AG09309 (cell line): ENCODE data around the gene CCDC74B.
"Not testable (repeated sequence)": the region's sequence is repeated elsewhere in the genome, so short reads cannot be mapped to it uniquely, and the experiment has no call there.

Experiments
- DNase-seq: peaks from one replicate; pipeline ENCODE4 v3.0.0-alpha.2; 2010; ENCODE audit warnings: low read depth
- H3K4me3 ChIP-seq: 2 replicates; pipeline ENCODE4 v1.5.1; 2011; ENCODE audit warnings: mild to moderate bottlenecking, low read depth, low read length, moderate library complexity; ENCODE audit not compliant: control insufficient read depth
- TF ChIP-seq, protein P1 (sequence below): IDR thresholded peaks from 2 replicates; pipeline ENCODE4 v1.5.1; 2011; ENCODE audit warnings: mild to moderate bottlenecking, low read depth, low read length, inconsistent platforms; ENCODE audit not compliant: insufficient read depth, control insufficient read depth; ENCODE audit errors: missing control alignments

CCDC74B gene

DNA sequence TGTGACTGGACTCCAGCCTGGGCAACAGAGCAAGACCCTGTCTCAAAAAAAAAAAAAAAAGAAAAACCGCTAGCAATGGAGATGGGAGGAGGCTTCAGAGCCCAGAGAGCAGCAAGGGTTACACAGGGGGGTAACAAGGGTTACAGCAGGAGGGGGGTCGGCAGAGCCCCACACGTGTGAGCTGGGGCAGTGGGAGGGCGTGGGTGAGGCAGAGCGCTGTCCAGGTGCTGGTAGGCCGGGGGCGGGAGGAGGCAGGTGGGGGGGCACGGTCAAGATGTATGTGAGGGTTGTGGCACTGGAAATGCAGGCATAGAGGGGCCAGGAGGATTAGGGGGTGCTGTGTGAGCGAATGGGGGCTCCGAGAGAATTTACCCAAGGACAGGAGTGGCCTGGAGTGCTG, 40.5 kb upstream of the CCDC74B start:
- no peak for DNase-seq
- H3K4me3 ChIP-seq, result no peak overlapping the region
- TF ChIP-seq, protein P1, sequence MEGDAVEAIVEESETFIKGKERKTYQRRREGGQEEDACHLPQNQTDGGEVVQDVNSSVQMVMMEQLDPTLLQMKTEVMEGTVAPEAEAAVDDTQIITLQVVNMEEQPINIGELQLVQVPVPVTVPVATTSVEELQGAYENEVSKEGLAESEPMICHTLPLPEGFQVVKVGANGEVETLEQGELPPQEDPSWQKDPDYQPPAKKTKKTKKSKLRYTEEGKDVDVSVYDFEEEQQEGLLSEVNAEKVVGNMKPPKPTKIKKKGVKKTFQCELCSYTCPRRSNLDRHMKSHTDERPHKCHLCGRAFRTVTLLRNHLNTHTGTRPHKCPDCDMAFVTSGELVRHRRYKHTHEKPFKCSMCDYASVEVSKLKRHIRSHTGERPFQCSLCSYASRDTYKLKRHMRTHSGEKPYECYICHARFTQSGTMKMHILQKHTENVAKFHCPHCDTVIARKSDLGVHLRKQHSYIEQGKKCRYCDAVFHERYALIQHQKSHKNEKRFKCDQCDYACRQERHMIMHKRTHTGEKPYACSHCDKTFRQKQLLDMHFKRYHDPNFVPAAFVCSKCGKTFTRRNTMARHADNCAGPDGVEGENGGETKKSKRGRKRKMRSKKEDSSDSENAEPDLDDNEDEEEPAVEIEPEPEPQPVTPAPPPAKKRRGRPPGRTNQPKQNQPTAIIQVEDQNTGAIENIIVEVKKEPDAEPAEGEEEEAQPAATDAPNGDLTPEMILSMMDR, result no peak

DNA sequence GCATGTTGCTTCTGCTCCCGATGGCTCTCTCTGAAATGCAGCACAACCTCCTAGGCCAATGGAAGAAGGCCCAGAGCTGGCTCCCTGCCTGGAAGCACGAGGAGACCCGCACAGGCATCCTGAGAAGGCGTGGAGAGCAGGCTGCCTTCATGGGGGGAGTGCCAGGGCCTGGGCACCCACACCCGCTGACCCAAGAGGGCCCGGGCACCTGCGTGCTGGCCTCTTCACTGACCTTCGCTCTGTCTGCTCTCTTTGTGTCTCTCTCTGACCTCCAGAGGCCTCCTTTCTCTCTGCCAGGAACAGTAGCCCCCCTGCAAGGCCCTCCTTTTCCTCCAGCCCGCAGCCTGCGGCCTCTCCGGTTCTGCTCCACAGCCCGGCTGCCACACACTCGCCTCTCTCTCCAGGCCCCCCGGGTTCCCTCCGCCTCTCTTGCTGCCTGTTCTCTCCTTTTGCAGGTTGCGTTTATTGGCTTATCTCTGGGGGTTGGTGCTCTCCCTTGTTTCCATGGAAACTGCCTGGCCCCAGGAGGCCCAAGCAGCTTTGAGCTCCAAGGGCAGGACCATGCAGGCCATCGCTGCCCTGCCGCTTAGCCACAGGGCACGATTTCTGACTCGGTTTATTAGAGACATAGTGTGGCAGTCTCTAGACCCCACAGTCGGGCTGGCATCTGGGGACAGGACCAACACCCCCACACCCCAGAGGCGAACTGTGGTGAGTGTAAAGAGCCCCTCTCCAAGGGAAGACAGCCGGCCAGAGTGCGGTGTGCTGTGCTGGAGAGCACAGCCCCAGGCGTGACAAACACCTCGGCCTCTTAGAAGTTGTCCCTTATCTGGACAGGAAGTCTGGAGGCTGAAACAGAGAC, 38.8 kb upstream of the CCDC74B start:
- DNase-seq, result no peak
- TF ChIP-seq, protein P1, result no peak
- H3K4me3 ChIP-seq, result peak overlapping the region; percentile 56

DNA sequence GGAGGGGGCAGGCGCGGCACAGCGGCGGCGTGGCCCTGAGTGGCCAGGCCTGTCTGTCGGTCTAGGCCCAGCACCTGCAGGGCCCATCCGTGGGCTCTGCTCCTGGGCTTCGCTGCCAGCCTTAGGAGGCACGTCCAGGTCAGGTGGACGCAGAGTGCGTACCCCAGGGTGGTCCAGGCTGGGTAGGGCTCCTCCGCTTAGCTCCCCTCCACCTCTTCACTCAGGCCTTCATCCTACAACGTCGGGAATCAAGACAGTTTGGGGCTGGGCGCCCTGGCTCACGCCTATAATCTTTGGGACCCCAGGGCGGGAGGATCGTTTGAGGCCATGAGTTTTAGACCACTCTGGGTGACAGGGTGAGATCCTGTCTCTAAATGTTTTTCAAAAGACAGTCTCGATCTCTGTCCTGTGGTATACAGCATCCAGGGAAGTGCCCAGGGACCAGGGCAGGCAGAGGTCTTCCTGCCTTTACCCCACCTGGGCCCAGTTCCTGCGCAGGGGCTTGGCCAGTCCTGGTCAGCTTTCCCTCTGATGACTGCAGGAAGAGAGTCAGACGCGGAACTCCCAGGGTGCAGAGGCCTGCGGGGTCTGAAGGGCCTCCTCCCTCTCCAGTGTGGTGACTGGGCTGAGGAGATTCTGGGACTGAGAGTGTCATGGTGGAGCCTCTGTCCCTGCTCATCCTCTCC, 38.1 kb upstream of the CCDC74B start:
- H3K4me3 ChIP-seq, result peak overlapping the region; percentile 56
- not testable (repeated sequence) for DNase-seq

DNA sequence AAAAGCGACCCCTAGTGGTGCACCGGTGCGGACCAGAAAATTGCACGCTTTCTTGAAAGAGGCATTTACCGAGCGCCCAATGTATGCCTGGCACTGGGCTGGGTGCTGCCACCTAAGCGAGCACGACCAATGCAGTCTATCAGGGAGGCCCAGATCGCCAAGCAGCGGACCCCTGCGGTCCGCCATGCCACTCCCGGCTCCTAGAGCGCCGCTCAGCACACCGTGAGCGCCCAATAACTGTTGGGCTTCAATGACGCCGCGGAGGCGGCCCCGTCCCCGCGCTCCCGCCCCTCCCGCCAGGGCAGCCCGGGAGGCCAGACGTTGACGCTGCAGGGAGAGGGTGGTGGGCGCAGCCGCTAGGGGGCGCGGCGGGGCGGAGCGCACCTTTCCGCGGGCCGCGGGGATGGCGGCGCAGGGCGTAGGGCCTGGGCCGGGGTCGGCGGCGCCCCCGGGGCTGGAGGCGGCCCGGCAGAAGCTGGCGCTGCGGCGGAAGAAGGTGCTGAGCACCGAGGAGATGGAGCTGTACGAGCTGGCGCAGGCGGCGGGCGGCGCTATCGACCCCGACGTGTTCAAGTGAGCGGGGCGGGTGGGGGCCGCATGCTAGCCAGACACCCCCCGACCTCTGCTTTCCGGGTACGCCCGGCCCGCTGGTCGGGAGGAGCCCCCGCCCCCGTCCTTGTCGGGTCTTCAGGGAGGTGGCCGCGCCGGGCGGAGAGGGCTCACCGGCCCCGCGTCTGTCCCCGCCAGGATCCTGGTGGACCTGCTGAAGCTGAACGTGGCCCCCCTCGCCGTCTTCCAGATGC, 37.2 kb upstream of the CCDC74B start, which contains the start of gene MZT2B:
Gene MZT2B (plus strand): TSS at position 383 of the 803 bp plus-strand sequence. CDS start 21 bp downstream, at position 404.
- peak within 1 kb of the TSS; percentile 99 for H3K4me3 ChIP-seq
- peak; percentile 25 for DNase-seq
- TF ChIP-seq, protein P1, result peak; percentile 59

DNA sequence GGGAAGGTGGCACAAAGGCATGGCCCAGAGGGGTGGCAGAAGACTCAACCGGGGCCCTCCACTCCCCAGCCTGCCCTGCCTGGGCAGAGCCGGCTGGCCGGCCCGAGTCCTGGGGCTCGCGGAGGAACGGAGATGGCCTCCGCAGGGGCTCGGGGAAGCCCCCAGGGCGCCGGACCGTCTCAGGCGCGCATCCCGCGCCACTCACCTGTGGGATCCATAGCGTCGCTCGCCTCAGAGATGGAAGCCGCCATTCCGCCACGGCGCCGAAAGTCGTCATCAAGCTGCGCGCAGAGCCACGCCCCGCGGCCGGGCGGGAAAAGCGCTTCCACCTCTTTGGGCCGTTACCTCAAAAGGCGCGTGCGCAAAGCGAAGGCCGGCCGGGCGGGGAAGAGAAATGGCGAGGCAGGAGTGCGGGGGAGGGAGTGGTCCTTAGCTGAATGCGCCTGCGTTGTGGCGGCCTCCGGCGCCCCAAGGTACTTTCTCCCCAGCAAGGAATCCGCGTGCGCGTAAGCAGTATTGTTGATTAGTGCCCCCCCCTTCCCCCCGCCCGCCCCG, 36.5 kb upstream of the CCDC74B start, which contains the start of gene SMPD4:
Gene SMPD4 (minus strand): TSS at position 278 of the 555 bp plus-strand sequence. CDS start 5,010 bp downstream, outside the sequence.
- DNase-seq, result peak; percentile 67
- TF ChIP-seq, protein P1, result no peak
- peak within 1 kb of the TSS; percentile 99 for H3K4me3 ChIP-seq

DNA sequence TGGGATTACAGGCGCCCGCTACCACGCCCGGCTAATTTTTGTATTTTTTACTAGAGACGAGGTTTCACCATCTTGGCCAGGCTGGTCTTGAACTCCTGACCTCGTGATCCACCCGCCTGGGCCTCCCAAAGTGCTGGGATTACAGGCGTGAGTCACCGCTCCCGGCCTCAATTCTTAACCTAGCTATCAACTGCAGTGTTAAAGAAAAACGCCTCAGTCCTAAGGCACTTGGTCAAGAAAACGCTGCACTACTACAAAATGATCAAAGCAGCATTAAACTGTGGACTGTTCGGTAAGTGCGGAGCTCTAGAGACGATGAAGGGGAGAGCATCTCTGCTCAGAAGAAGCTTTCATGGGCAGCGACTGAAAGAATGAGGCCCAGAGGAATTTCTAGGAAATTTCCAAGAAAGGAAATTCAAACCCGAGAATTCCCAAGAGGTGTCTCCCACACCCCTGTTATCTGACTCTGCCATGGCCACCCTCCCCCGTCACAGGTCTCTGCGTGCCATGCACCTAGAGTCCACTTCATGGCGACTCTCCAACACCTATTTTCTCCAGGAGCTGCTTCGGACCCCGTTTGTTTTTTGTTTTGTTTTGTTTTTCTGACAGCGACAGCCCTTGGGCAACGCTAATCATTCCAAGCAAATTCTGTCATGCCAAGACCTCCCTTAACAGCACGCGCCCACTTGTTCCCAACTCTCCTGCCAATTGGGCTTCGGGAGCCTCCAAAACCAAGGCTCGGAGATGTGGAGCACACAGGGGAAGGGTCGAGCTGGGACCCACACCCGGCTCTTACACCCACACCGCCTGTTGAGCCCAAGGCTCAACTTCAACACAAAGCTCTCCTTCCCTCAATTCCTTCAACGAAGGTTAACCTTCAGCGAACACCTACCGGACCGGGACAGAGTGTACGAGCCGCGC, 35.8 kb upstream of the CCDC74B start:
- H3K4me3 ChIP-seq, result peak overlapping the region; percentile 99
- DNase-seq, result not testable (repeated sequence)

DNA sequence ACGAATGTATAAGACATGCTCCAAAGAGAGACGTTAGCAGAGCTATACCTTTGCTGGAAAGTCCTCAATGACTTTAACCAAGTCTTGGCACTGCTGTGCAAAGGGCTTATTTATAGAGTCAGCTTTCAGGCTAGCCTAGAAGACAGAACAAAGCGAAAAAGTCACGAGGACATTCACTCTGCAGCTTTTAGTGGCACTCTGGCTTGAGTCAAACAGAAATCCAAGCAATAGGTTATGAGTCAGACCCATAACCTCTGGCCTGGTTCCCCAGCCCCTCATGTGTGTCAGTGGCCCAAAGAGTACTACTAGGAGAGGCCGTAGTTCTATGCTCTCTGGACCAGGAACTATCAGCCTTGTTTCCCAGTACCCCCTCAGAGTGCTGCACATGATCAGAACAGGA, 30.0 kb upstream of the CCDC74B start:
- H3K4me3 ChIP-seq, DNase-seq: not testable (repeated sequence)
